ENCODE measurements around the gene RPS6KA4. TPM values are rescaled to one million over a fixed set of nuclear protein-coding genes. Genes with fewer than 3 reads are reported as not detected.

Gene RPS6KA4
- total RNA-seq, 2 experiments from 2014 or later, result 7.3 to 9.2 TPM

DNA sequence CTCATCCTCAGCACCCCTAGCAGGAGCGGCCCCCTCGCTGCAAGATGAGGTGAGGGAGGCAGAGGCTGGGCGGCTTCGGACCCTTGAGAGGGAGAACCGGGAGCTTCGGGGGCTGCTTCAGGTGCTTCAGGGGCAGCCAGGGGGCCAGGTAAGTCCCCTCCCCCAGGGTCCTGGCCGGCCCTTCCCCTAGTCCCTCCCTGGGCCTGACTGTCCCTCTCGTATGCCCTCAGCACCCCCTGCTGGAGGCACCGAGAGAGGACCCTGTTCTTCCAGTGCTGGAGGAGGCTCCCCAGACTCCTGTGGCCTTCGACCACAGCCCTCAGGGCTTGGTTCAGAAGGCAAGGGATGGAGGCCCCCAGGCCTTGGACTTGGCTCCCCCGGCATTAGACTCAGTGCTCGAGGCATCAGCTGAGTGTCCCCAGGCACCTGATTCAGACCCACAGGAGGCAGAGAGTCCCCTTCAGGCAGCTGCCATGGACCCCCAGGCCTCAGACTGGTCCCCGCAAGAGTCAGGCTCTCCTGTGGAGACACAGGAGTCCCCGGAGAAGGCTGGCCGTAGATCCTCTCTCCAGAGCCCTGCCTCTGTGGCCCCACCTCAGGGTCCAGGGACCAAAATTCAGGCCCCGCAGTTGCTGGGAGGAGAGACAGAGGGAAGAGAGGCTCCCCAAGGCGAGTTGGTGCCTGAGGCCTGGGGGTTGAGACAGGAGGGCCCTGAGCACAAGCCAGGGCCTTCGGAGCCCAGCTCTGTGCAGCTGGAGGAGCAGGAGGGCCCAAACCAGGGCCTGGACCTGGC lies 15.0 kb upstream of the RPS6KA4 start:
- no peak overlapping the region for H3K4me3 Mint-ChIP-seq
- peaks cover 38% of the 10 kb centered on the region for H3K36me3 Mint-ChIP-seq (ENCODE audit: low read depth)
- H3K27me3 Mint-ChIP-seq, result no peaks in the 10 kb centered on the region
- H3K4me1 ChIP-seq (ENCODE audit: insufficient read depth, low read length), result peaks cover 52% of the 10 kb centered on the region
- H3K9me3 ChIP-seq (ENCODE audit: control insufficient read depth in 1 of 2, insufficient read depth in 1 of 2, low read length in 2 of 2), result no peaks in the 10 kb centered on the region
- no peak overlapping the region for H3K27ac Mint-ChIP-seq
- no peak overlapping the region for H3K4me3 ChIP-seq (ENCODE audit: low read length)
- peaks cover 43% of the 10 kb centered on the region for H3K4me1 Mint-ChIP-seq (ENCODE audit: low read depth)
- CTCF ChIA-PET, result interaction anchor here (3.9 kb wide), 1 partner anchor 27 kb away, joined by 34 read pairs; the partner anchor contains the start of genes PRDX5 and TRMT112
- H3K9me3 Mint-ChIP-seq, result no peaks in the 10 kb centered on the region
- TF ChIP-seq, protein P1, sequence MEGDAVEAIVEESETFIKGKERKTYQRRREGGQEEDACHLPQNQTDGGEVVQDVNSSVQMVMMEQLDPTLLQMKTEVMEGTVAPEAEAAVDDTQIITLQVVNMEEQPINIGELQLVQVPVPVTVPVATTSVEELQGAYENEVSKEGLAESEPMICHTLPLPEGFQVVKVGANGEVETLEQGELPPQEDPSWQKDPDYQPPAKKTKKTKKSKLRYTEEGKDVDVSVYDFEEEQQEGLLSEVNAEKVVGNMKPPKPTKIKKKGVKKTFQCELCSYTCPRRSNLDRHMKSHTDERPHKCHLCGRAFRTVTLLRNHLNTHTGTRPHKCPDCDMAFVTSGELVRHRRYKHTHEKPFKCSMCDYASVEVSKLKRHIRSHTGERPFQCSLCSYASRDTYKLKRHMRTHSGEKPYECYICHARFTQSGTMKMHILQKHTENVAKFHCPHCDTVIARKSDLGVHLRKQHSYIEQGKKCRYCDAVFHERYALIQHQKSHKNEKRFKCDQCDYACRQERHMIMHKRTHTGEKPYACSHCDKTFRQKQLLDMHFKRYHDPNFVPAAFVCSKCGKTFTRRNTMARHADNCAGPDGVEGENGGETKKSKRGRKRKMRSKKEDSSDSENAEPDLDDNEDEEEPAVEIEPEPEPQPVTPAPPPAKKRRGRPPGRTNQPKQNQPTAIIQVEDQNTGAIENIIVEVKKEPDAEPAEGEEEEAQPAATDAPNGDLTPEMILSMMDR (IDR thresholded peaks at IDR 0.05), result no peak
- H3K27ac ChIP-seq (ENCODE audit: low read depth in 1 of 2, low read length in 2 of 2), result no peak overlapping the region
- intact Hi-C loops (cut with DNase I, micrococcal nuclease), result loop anchor here in 1 of 2 experiments (5.0 kb wide), 1 partner anchor 37 kb away; the partner anchor contains the start of gene ESRRA
- no peaks in the 10 kb centered on the region for H3K27me3 ChIP-seq (ENCODE audit: control insufficient read depth in 1 of 2, insufficient read depth in 2 of 2, low read length in 2 of 2)
- ATAC-seq (ENCODE audit: poor library complexity) (no peak), DNase-seq (peak in 2 of 14 experiments; percentile 28 to 50)
- POLR2A ChIA-PET, result no interaction called here
- peaks cover 54% of the 10 kb centered on the region for H3K36me3 ChIP-seq (ENCODE audit: insufficient read depth, low read length)

DNA sequence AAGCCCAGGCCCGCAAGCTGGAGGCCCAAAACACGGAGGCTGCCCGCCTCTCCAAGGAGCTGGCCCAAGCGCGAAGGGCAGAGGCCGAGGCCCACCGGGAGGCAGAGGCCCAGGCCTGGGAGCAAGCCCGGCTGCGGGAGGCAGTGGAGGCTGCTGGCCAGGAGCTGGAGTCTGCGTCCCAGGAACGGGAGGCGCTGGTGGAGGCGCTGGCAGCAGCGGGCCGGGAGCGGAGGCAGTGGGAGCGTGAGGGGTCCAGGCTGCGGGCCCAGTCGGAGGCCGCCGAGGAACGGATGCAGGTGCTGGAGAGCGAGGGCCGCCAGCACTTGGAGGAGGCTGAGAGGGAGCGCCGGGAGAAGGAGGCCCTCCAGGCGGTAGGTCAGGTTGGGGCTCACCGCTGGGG lies 14.2 kb upstream of the RPS6KA4 start:
- H3K9me3 ChIP-seq (ENCODE audit: control insufficient read depth in 1 of 2, insufficient read depth in 1 of 2, low read length in 2 of 2), result no peaks in the 10 kb centered on the region
- no peaks in the 10 kb centered on the region for H3K9me3 Mint-ChIP-seq
- no peak overlapping the region for H3K27ac ChIP-seq (ENCODE audit: low read depth in 1 of 2, low read length in 2 of 2)
- DNase-seq (no peak), ATAC-seq (ENCODE audit: poor library complexity) (no peak)
- H3K4me3 Mint-ChIP-seq, result no peak overlapping the region
- no peaks in the 10 kb centered on the region for H3K27me3 Mint-ChIP-seq
- H3K36me3 Mint-ChIP-seq (ENCODE audit: low read depth), result peaks cover 30% of the 10 kb centered on the region
- intact Hi-C loops (cut with DNase I, micrococcal nuclease), result loop anchor here in 1 of 2 experiments (5.0 kb wide), 1 partner anchor 37 kb away; the partner anchor contains the start of gene ESRRA
- H3K4me1 ChIP-seq (ENCODE audit: insufficient read depth, low read length), result peaks cover 44% of the 10 kb centered on the region
- ChIA-PET POLR2A (no interaction called here), CTCF (no interaction called here)
- H3K27me3 ChIP-seq (ENCODE audit: control insufficient read depth in 1 of 2, insufficient read depth in 2 of 2, low read length in 2 of 2), result no peaks in the 10 kb centered on the region
- TF ChIP-seq, protein P1 (IDR thresholded peaks at IDR 0.05), result no peak
- peak overlapping the region; percentile 16 for H3K27ac Mint-ChIP-seq
- H3K4me1 Mint-ChIP-seq (ENCODE audit: low read depth), result peaks cover 34% of the 10 kb centered on the region
- peaks cover 57% of the 10 kb centered on the region for H3K36me3 ChIP-seq (ENCODE audit: insufficient read depth, low read length)
- no peak overlapping the region for H3K4me3 ChIP-seq (ENCODE audit: low read length)

DNA sequence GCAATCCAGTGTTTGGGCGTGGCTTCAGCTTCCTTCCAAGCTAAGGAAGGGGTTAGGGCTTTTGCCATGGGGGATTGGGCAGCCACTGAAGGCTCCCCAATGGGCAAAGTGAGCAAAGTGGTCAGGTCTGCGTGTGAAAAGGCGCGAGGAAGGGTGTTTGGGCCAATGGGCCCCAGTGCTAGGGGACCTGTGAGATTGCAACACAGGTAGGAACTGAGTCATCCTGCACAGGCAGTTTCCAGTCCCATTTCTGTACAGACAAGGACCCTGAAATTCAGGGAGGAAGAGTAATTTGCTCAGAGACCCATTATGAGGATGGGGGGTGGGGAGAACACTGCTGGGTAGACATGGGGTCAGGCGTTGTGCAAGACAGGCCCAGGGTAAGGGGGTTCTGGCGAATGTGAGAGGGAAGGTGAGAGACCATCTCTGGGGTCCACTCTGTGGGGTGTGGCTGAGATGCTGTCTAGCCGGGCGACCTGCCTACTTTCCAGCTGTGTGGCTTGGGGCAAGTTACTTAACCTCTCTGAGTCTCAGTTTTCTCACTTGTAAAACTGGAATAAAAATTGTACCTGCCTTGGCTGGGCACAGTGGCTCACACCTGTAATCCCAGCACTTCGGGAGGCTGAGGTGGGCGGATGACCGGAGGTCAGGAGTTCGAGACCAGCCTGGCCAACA lies 11.6 kb upstream of the RPS6KA4 start:
- no peak overlapping the region for H3K4me3 Mint-ChIP-seq
- TF ChIP-seq, protein P1 (IDR thresholded peaks at IDR 0.05), result no peak
- ChIA-PET POLR2A (no interaction called here), CTCF (no interaction called here)
- Histone ChIP-seq H3K4me3 (ENCODE audit: low read length) (no peak overlapping the region), H3K4me1 (ENCODE audit: insufficient read depth, low read length) (peaks cover 19% of the 10 kb centered on the region), H3K9me3 (ENCODE audit: control insufficient read depth in 1 of 2, insufficient read depth in 1 of 2, low read length in 2 of 2) (no peaks in the 10 kb centered on the region), H3K27ac (ENCODE audit: low read depth in 1 of 2, low read length in 2 of 2) (no peak overlapping the region), H3K36me3 (ENCODE audit: insufficient read depth, low read length) (peaks cover 55% of the 10 kb centered on the region), H3K27me3 (ENCODE audit: control insufficient read depth in 1 of 2, insufficient read depth in 2 of 2, low read length in 2 of 2) (no peaks in the 10 kb centered on the region)
- ATAC-seq (ENCODE audit: poor library complexity) (no peak), DNase-seq (no peak)
- peaks cover 25% of the 10 kb centered on the region for H3K36me3 Mint-ChIP-seq (ENCODE audit: low read depth)
- no peak overlapping the region for H3K27ac Mint-ChIP-seq
- intact Hi-C loops (cut with DNase I, micrococcal nuclease), result no loop called here
- H3K9me3 Mint-ChIP-seq, result no peaks in the 10 kb centered on the region
- no peaks in the 10 kb centered on the region for H3K27me3 Mint-ChIP-seq
- peaks cover 9% of the 10 kb centered on the region for H3K4me1 Mint-ChIP-seq (ENCODE audit: low read depth)
